A673 (cell line): ENCODE data around the gene CPSF7. TPM values are rescaled to one million over a fixed set of nuclear protein-coding genes. Genes with fewer than 3 reads are reported as not detected.

Source experiments
- BruUV-seq: library from RNA; stranded (reverse); fragments of 400-500 nt; replicated peaks from 2 replicates; lab custom pipeline; 2021; lab: Mats Ljungman, UMichigan
- CTCF ChIA-PET: fragments of 300-600 bp; sonication (Branson Sonifier 250); formaldehyde crosslinking; loops from one replicate; lab custom pipeline; 2022; ENCODE audit warnings: antibody characterized with exemption; lab: Charles Lee
- POLR2A ChIA-PET: fragments of 300-600 bp; sonication (Branson Sonifier 250); formaldehyde crosslinking; loops from one replicate; lab custom pipeline; 2022; ENCODE audit warnings: antibody characterized with exemption; ENCODE audit not compliant: low non-redundant PET; lab: Charles Lee
- DNase-seq: peaks from one replicate; pipeline ENCODE4 v3.0.0-alpha.2; 2015; ENCODE audit warnings: low spot score
- H3K27ac ChIP-seq: fragments of 200-600 bp; sonication (generic); 2 replicates; pipeline ENCODE4 v1.5.1; 2016; ENCODE audit warnings: mixed run types, low read depth, mild to moderate bottlenecking, mixed read lengths, antibody characterized with exemption, low read length; ENCODE audit not compliant: poor library complexity, severe bottlenecking
- H3K27me3 ChIP-seq: fragments of 200-600 bp; sonication (generic); replicated peaks from 2 replicates; pipeline ENCODE4 v1.6.1; 2017; ENCODE audit warnings: mixed run types, low read depth, mild to moderate bottlenecking, mixed read lengths, antibody characterized with exemption, low read length; ENCODE audit not compliant: insufficient read depth, poor library complexity
- H3K36me3 ChIP-seq: fragments of 200-600 bp; sonication (generic); 2 replicates; pipeline ENCODE4 v1.6.1; 2016; ENCODE audit warnings: mixed run types, mild to moderate bottlenecking, mixed read lengths, antibody characterized with exemption, low read length; ENCODE audit not compliant: insufficient read depth, poor library complexity, severe bottlenecking
- H3K4me1 ChIP-seq: fragments of 200-600 bp; sonication (generic); 2 replicates; pipeline ENCODE4 v1.6.1; 2017; ENCODE audit warnings: mixed run types, mild to moderate bottlenecking, mixed read lengths, antibody characterized with exemption, low read length; ENCODE audit not compliant: insufficient read depth, poor library complexity, severe bottlenecking
- H3K4me3 ChIP-seq: fragments of 200-600 bp; sonication (generic); 2 replicates; pipeline ENCODE4 v1.5.1; 2016; ENCODE audit warnings: low read depth, mixed run types, mild to moderate bottlenecking, mixed read lengths, low read length; ENCODE audit not compliant: poor library complexity, severe bottlenecking
- H3K9me3 ChIP-seq: fragments of 200-600 bp; sonication (generic); 2 replicates; pipeline ENCODE4 v1.6.1; 2016; ENCODE audit warnings: mixed run types, low read depth, mild to moderate bottlenecking, mixed read lengths, antibody characterized with exemption, low read length; ENCODE audit not compliant: poor library complexity, severe bottlenecking
- EZH2 ChIP-seq: fragments of 200-600 bp; sonication (generic); IDR thresholded peaks from 2 replicates; pipeline ENCODE4 v1.6.1; 2017; ENCODE audit warnings: borderline replicate concordance, low read depth, mild to moderate bottlenecking, mixed read lengths, antibody characterized with exemption, low read length; ENCODE audit not compliant: poor library complexity, severe bottlenecking
- intact Hi-C: fragments of 100-400 bp; cut with micrococcal nuclease; formaldehyde crosslinking; loops from one replicate; pipeline ENCODE4 v1.10.0; 2022; ENCODE audit not compliant: unreplicated experiment
- total RNA-seq: library from RNA; stranded (reverse); gene quantifications from 2 replicates; pipeline ENCODE4 v1.2.3, GENCODE V29; 2021
- TF ChIP-seq, protein P1 (sequence below): fragments of 300-800, 200-600 bp; sonication (generic); conservative IDR thresholded peaks from 2 replicates; pipeline ENCODE4 v1.5.1; 2017; ENCODE audit warnings: low read depth, mild to moderate bottlenecking, antibody characterized with exemption, low read length, moderate library complexity, mixed read lengths

CPSF7 gene
- total RNA-seq, 1 experiment from 2014 or later = 162 TPM

DNA sequence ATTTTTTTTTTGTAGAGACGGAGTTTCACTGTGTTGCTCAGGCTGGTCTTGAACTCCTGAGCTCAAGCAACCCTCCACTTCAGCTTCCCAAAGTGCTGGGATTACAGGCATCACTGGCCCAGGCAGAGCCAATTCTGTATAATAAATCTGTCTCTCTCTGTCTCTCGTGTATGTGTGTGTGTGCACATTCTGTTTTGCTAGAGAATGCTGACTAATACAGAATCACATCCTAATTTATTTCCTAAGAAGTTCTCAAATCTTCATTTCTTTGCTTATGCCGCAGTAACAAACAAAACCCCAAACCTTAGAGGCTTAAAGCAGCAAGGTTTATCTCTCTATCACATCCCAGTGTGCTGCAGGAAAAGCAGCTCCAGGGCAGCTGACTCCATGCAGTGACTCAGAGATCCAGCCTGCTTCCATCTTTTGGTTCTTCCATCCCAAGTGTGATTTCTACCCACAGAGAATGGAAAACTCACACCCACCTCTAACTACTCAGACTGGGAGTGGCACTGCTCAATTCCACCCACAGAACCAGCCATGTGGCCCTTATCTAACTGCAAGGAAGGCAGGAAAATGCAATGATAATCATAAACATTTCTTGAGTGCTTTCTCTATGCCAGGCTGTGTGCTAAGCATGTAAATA, 43.7 kb upstream of the CPSF7 start:
- intact Hi-C loops = loop anchor here (10.0 kb wide), 1 partner anchor 261 kb away; no protein-coding TSS in a partner anchor
- no peaks in the 10 kb centered on the region for H3K36me3 ChIP-seq
- H3K4me1 ChIP-seq = no peaks in the 10 kb centered on the region
- BruUV-seq = no TSS peak
- no peaks in the 10 kb centered on the region for H3K9me3 ChIP-seq
- no peak overlapping the region for H3K4me3 ChIP-seq
- POLR2A ChIA-PET = no interaction called here
- CTCF ChIA-PET = interaction anchor here (1.6 to 1.7 kb wide), 2 partner anchors 9 to 27 kb away, joined by 4 read pairs; no protein-coding TSS in a partner anchor
- no peak for TF ChIP-seq EZH2
- TF ChIP-seq, protein P1, sequence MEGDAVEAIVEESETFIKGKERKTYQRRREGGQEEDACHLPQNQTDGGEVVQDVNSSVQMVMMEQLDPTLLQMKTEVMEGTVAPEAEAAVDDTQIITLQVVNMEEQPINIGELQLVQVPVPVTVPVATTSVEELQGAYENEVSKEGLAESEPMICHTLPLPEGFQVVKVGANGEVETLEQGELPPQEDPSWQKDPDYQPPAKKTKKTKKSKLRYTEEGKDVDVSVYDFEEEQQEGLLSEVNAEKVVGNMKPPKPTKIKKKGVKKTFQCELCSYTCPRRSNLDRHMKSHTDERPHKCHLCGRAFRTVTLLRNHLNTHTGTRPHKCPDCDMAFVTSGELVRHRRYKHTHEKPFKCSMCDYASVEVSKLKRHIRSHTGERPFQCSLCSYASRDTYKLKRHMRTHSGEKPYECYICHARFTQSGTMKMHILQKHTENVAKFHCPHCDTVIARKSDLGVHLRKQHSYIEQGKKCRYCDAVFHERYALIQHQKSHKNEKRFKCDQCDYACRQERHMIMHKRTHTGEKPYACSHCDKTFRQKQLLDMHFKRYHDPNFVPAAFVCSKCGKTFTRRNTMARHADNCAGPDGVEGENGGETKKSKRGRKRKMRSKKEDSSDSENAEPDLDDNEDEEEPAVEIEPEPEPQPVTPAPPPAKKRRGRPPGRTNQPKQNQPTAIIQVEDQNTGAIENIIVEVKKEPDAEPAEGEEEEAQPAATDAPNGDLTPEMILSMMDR = no peak
- no peak for DNase-seq
- H3K27me3 ChIP-seq = no peaks in the 10 kb centered on the region
- H3K27ac ChIP-seq = no peak overlapping the region

DNA sequence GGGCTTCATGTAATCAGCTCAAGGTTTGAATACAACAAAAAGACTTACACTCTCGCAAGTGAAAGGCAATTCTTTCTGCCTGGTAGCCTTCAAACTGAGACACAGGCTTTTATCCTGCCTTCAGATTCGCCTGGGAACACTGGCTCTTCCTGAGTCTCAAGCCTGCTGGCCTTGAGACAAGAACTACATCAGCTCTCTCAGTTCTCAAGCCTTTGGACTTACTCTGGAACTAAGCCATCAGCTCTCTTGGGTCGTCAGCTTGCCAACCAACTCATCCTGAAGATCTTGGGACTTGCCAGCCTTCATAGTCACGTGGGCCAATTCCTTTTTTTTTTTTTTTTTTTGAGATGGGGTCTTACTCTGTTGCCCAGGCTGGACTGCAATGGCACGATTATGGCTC, 43.1 kb upstream of the CPSF7 start:
- POLR2A ChIA-PET = no interaction called here
- H3K4me1 ChIP-seq = no peaks in the 10 kb centered on the region
- no TSS peak for BruUV-seq
- H3K27ac ChIP-seq = no peak overlapping the region
- TF ChIP-seq EZH2 = no peak
- TF ChIP-seq, protein P1 = no peak
- DNase-seq = no peak
- H3K4me3 ChIP-seq = no peak overlapping the region
- CTCF ChIA-PET = interaction anchor here (0.5 to 1.7 kb wide), 4 partner anchors 9 to 116 kb away, joined by 4 to 6 read pairs (median 5); no protein-coding TSS in a partner anchor
- no peaks in the 10 kb centered on the region for H3K9me3 ChIP-seq
- H3K36me3 ChIP-seq = no peaks in the 10 kb centered on the region
- H3K27me3 ChIP-seq = no peaks in the 10 kb centered on the region
- intact Hi-C loops = loop anchor here (10.0 kb wide), 1 partner anchor 262 kb away; no protein-coding TSS in a partner anchor

DNA sequence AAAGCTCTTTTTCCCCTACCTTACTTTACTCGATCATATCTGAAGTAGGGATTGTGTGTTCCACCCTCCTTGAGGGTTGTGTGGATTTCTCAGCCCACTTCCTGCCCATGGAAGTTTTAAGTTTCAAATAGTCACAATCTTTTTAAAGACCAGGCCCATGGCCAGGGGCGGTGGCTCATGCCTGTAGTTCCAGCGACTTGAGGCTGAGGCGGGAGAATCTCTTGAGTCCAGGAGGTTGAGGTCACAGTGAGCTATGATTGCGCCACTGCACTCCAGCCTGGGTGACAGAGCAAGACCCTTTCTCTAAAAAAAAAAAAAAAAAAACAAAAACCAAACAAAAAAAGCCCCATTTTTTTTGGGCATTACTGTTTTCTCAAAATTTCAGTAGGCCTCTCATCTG, 42.5 kb upstream of the CPSF7 start:
- DNase-seq = no peak
- no TSS peak for BruUV-seq
- no peak overlapping the region for H3K4me3 ChIP-seq
- no peak overlapping the region for H3K27ac ChIP-seq
- ChIA-PET POLR2A (no interaction called here), CTCF (interaction anchor here (0.5 to 1.7 kb wide), 5 partner anchors 10 to 116 kb away, joined by 4 to 6 read pairs (median 4); no protein-coding TSS in a partner anchor)
- H3K4me1 ChIP-seq = no peaks in the 10 kb centered on the region
- H3K27me3 ChIP-seq = no peaks in the 10 kb centered on the region
- intact Hi-C loops = loop anchor here (10.0 kb wide), 1 partner anchor 263 kb away; no protein-coding TSS in a partner anchor
- H3K36me3 ChIP-seq = no peaks in the 10 kb centered on the region
- TF ChIP-seq, protein P1 = no peak
- no peak for TF ChIP-seq EZH2
- no peaks in the 10 kb centered on the region for H3K9me3 ChIP-seq
